ENCODE results near the gene DRC3.
A peak's percentile ranks its signal among the peaks of the same experiment; 100 is the strongest.

DRC3 gene

GRCh38 chr17:18020971-18021370 is 48.3 kb downstream of the DRC3 start:
- DNase-seq (ENCODE audit: low read depth) = no peak

- DNase-seq (ENCODE audit: low read depth) = no peak
Measured at GRCh38 chr17:18021372-18021771, 48.7 kb downstream of the DRC3 start.

GRCh38 chr17:18025241-18025944 is 52.7 kb downstream of the DRC3 start:
- DNase-seq (ENCODE audit: low read depth) = peak; percentile 73

GRCh38 chr17:18025945-18026776 is 53.5 kb downstream of the DRC3 start:
- peak; percentile 91 for DNase-seq (ENCODE audit: low read depth)

- DNase-seq (ENCODE audit: low read depth) = no peak
Measured at GRCh38 chr17:18027280-18027679, 54.6 kb downstream of the DRC3 start.

- no peak for DNase-seq (ENCODE audit: low read depth)
Measured at GRCh38 chr17:18028114-18028951, 55.7 kb downstream of the DRC3 start.

- no peak for DNase-seq (ENCODE audit: low read depth)
Measured at GRCh38 chr17:18028952-18029540, 56.4 kb downstream of the DRC3 start.

GRCh38 chr17:18031955-18032354 is 59.3 kb downstream of the DRC3 start:
- DNase-seq (ENCODE audit: low read depth) = peak; percentile 50

GRCh38 chr17:18033442-18034099 is 60.9 kb downstream of the DRC3 start:
- DNase-seq (ENCODE audit: low read depth) = peak; percentile 86

GRCh38 chr17:18035704-18036103 is 63.0 kb downstream of the DRC3 start:
- DNase-seq (ENCODE audit: low read depth) = no peak

GRCh38 chr17:18037486-18037885 is 64.8 kb downstream of the DRC3 start:
- no peak for DNase-seq (ENCODE audit: low read depth)

GRCh38 chr17:18038149-18038850 is 65.6 kb downstream of the DRC3 start:
- DNase-seq (ENCODE audit: low read depth) = peak; percentile 23

GRCh38 chr17:18038861-18039534 is 66.3 kb downstream of the DRC3 start, which contains the start of the genes ATPAF2 and GID4:
ATPAF2 (minus strand) TSS chr17:18039168; CDS start chr17:18039013, 155 bp downstream.
GID4 (plus strand) TSS chr17:18039408; CDS start chr17:18039465, 57 bp downstream.
- peak; percentile 98 for DNase-seq (ENCODE audit: low read depth)

- DNase-seq (ENCODE audit: low read depth) = peak; percentile 41
Measured at GRCh38 chr17:18039535-18040260, 67.0 kb downstream of the DRC3 start.

GRCh38 chr17:18040261-18040858 is 67.7 kb downstream of the DRC3 start:
- DNase-seq (ENCODE audit: low read depth) = no peak

- DNase-seq (ENCODE audit: low read depth) = peak; percentile 70
Measured at GRCh38 chr17:18041776-18042175, 69.1 kb downstream of the DRC3 start.

GRCh38 chr17:18042983-18043382 is 70.3 kb downstream of the DRC3 start:
- no peak for DNase-seq (ENCODE audit: low read depth)

GRCh38 chr17:18043491-18043890 is 70.8 kb downstream of the DRC3 start:
- DNase-seq (ENCODE audit: low read depth) = peak; percentile 43

GRCh38 chr17:18044609-18045008 is 71.9 kb downstream of the DRC3 start:
- no peak for DNase-seq (ENCODE audit: low read depth)
